ENCODE results near the gene ZBED4.

ZBED4 gene

DNA sequence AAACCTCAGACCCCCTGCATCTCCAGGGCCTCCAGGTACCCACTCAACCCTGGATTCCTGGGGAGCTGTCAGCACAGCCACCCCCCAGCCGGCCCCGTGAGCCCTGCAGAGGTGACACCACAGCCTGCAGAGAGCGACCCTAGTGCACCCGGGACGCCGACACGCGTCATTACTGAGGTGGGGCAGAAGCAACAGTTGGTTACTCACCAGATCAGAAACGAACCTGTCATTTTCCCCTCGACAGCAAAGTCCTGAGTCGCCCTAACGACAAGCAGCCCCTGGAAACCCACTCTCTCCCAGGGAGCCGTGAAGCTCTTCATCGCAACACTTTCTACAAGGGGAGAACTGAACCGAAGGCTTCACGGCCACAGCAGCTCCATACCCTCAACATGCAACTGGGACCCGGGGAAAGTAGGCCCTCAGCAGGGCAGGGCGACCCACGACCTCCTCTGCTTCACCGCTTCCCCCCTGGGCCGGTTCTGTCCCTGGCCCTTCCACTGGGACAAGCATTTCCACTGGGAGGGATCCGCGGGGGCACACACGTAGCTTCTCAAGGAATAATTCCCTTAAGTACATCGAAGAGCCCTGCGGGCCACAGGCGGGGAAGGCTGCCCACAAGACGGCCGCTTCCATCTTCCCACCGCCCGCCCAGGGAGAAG, 27.6 kb upstream of the ZBED4 start:
- DNase-seq (ENCODE audit: low spot score): no peak

DNA sequence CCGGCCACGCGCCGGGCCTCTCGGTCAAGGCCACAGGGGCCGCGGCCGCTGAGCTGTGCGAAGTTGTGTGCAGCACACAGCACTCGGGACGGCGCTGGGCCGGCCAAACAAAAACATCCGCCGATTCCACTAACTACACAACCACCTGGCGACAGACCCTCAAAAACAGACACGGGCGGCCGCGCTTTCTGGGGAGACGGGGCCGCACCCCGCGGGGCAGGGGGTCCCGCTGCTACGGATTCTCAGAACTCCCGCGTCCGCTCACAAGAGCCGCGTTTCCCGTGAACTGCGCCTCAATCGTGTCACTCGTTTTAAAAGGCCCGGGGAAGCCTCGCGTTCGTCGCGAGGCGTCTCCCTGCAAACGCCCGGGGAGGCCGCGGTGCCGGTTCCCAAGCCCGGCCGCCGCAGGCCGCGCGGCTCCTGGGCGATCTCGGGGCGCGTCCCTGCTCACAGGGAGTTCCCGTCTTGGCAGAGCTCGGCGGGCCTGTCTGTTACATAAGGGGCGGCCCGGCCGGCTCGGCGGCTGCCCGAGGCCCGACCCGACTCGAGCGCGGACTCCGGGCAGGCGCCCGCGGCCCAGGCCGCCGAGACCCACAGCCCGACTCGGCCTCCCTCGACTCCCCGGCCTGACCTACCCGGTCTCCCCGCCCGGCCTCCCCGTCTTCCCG, 26.9 kb upstream of the ZBED4 start:
- DNase-seq (ENCODE audit: low spot score): no peak

DNA sequence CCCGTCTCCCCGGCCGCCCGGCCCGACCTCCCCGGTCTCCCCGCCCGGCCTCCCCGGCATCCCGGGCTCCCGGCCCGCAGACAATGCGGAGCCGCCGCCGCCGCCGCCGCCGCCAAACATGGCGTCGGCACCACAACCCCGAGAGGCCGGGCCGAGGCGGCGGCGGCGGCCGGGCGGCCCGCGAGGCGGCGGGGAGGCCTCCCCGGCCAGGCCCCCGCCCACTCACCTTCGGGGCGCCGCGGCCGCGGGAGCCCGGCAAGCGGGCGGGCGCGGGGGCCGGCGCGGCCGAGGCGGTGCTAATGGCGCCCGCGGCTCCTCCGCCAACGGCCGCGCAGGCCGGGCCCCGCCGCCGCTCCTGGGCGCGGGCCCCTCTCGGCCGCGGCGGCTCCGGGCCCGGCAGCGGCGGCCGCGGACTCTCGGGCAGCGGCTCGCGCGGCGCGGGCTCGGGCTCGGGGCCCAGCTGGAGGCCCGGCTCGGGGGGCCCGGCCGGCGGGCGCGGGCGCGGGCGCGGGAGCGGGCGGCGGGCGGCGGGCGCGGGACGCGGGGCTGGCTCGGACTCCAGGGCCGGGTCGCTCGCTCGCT, 26.3 kb upstream of the ZBED4 start:
- DNase-seq (ENCODE audit: low spot score): no peak

DNA sequence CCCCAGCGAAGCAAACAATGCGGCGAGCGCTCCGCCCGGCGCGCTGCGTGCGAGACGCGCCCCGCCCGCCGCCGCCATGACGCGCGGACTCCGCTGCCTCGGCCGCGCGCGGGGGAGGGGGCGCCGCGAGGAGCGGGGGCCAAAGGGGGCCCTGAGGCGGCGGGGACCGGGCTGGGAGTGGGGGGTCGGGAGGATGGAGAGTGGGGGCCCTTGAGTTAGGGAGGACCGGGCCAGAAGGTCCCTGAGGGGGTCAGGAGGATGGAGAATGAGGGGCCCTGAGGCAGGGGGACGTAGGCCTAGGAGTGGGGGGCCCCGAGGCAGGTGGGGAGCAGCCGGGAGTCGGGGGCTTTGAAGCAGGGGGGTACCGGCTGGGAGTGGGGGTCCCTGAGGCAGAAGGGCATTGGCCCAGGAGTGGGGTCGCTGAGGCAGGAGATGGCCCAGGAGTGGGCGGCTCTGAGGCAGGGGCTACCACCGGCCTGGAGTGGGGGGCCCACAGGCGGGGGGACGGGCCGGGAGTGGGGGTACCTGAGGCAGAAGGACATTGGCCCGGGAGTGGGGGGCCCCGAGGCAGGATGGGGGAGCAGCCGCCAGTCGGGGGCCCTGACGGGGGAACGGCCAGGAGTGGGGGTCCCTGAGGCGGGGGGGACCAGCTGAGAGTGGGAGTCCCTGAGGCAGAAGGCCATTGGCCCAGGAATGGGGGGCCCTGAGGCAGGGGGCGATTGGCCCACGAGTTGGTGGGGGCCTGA, 25.6 kb upstream of the ZBED4 start, which contains the start of gene BRD1:
Gene BRD1 (minus strand): TSS at position 21 of the 746 bp plus-strand sequence. CDS start 3,556 bp downstream, outside the sequence.
- no peak for DNase-seq (ENCODE audit: low spot score)

DNA sequence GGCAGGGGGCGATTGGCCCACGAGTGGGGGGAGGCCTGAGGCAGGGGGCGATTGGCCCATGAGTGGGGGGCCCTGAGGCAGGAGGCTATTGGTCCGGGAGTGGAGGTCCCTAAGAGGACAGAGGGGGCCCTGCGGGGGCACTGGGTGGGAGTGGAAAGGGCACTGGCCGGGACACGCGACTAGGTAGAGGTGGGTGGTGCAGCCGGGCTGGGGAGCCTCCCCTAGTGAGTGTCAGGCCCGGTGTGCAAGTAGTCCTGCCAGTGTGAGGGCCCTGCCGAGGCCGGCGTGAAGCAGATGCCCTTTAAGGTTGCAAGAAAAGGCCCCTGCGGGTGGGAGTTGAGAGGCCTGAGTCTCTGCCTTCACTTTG, 25.1 kb upstream of the ZBED4 start:
- DNase-seq (ENCODE audit: low spot score): no peak

DNA sequence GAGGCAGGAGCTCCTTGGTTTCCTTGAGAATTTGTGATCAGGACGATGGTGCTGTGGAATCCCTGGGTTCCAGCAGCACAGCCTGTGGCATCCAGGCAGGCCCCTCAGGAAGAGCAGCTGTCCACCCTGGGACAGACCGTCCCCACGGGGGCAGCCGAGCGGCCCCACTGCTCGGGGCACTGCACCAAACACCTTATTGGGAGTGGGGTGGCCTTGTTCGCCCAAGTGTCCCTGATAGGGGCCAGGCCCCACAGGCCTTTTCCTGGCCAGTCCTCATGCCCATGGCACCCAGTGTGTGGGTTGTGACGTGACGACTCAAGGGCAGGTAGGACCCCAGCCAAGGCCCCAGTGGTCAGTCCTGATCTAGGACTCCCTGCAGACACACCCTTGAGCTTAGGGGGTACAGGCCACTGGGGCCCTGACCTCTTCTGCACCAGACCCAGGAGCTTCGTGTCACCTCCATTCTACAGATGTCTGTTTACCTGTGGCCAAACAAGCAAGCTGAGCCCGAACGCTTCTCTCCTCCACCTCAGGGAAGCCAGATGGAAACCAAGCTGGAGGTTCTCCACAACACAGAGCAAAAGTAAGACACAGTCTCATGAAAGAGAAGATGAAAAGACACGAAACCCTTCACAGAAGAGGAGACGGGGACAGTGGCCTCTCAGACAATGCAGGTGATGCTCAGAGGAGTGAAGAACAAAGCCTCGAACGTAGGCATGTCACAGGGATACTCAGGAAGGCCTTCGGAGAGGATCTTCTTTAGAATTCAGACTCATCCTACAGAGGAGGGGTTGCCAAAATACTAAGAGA, 24.4 kb upstream of the ZBED4 start:
- DNase-seq (ENCODE audit: low spot score): peak; percentile 0

DNA sequence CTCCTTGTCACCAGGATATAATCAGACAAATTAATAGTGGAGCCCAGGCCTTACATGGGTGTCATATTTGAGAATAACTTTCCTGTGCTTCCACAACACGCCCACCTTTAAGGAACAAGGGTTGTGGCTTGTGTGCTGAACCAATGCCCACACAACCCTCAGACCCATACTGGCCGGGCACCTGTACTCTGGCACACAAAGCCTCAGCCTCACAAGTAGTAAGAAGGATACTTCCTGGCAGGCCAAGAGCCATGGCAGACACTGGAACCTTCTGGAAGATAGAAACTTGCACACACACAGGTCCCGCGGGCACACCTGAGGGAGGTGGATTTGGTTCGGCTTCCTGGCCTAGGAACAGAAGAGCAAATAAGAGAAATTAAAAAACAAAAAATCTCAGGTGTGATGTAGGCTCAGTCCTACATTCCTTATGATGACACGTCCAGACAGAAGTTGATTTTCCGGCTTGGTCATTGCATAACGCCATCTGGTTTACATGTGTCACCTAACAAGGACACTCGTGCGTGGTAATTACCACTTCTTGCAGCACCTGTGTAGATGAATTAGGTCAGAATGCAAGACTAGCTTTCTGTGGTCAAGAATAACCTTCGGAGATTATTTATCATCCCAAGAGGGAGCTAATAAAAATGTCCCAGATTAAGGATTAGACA, 20.2 kb upstream of the ZBED4 start:
- no peak for DNase-seq (ENCODE audit: low spot score)

DNA sequence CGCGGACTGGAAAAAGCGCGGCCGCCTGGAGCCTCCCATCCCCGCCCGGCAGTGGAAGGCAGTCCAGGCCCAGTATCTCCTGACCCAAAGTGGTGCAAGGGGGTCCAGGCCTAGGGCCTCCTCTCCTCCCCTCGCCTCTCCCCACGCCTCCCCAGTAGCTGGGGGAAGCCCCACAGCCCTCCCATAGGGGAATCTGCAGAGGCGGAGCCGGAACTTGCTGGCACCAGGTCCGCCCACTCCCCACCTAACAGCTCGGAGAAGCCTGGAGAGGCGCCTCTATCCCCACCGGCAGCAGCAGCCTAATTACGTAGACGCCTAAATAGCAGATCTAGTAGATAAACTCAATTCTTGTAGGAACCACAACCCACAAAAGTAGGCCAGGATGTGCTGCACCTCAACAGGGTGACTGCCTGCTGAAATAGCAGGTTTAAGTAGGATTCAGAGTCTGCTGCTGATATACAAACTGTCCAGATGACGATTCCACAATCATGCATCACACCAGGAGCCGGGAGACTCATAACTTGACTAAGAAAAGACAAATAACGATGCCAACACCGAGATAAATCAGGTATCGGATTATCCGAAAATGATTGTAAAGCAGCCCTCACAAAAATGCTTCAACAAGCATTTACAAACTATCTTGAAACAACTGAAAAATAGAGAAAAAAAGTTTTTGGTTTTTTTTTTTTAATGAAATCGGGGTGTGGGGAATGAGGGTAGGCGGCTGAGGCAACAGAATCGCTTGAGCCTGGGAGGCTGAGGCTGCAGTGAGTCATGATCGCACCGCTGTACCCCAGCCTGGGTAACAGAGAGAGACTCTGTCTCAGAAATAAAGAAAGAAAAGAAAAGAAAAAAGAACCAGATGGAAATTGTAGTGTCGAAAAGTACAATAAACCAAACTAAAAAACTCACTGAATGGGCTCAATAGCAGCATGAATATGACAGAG, 14.6 kb upstream of the ZBED4 start:
- peak; percentile 63 for DNase-seq (ENCODE audit: low spot score)

DNA sequence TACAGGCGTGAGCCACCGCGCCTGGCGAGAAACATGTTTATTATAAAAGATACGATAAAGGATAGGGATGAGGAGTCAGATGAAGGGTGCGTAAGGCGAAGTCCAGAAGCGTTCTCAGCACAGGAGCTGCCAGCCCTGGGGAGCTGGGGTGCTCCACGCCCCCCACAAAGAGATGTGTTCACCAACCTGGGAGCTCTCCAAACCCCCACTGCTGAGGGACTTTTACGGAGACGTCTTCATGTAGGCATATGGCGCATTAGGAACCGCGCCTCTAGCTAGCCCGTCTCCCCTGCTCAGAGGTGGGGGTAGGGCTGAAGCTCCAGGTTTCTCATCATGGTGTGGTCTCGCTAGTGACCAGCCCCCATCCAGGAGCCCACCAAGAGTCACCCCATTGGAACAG, 8.4 kb upstream of the ZBED4 start:
- DNase-seq (ENCODE audit: low spot score): no peak

DNA sequence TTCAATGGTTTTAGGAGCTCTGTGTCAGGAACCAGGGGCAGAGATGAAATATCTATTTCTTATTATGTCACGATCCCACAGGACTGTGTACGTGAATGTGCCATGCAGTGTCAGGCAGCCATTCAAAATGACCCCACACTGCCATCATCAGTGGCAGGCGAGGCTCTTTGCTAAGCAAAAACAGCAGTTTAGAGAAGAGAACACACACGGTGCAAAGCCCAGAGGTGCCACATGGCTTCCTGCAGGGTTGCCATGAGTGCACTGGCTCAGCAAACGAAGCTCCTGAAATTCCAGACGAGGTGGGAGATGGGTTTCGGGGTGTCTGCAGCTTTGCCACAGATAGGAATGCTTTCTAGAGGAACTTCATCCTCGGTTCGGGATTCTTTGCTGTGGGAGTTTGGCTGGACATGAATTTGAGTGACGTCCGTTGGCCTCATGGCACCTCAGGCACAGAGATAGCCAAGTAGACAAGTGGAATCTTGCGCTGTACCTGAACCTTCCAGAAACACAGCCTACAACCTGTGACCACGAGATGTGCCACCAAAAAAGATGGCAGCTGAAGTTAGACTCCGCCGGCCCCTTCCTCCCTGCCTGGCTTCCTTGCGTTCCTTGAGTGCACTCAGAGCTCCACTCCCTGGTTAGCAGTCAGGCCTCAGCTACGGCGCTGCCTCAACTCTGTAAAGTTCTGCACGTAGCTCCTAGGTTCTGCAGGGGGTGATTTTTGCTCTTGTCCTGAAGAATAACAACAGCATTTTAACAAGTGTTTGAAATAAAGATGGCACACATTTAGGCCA, 7.8 kb upstream of the ZBED4 start:
- DNase-seq (ENCODE audit: low spot score): no peak

DNA sequence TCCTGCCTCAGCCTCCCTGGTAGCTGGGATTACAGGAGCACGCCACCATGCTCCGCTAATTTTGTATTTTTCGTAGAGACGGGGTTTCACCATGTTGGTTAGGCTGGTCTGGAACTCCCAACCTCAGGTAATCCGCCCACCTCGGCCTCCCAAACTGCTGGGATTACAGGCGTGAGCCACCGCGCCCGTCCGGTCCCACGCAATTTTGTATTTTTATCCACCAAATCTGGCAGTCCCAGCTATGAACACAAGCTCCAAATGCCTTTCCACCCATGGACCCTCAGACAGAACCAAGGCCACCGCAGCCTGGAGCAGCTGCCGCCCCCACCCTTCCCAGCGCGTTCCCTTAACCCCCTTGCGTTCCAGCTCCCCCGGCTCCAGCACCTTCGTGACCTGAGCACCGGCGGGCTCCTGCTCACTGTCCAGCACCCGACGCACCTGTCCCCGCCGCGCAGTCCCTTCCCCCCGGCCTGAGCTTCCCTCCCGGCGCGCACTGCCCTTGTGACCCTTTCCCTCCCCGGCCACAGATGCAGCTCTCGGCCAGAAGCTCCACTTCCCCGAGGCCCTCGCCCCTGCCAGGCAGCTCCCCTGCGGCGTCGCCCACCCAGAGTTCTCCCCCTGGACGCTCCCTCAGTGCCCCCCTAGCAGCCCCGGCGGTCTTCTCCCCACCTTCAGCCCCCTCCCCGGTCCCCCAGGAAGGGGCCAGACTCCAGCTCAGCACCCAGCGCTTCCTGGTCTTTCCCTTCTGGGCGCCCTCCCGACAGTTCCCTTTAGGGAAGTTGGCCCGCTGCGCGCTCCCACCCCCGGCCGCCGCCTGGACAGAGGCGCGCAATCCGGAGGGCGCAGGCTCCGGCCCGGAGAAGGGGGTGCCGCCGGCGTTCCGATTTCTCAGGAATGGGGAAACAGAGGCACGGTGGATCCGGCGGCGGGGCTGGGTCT, 5.6 kb upstream of the ZBED4 start:
- DNase-seq (ENCODE audit: low spot score): peak; percentile 54

DNA sequence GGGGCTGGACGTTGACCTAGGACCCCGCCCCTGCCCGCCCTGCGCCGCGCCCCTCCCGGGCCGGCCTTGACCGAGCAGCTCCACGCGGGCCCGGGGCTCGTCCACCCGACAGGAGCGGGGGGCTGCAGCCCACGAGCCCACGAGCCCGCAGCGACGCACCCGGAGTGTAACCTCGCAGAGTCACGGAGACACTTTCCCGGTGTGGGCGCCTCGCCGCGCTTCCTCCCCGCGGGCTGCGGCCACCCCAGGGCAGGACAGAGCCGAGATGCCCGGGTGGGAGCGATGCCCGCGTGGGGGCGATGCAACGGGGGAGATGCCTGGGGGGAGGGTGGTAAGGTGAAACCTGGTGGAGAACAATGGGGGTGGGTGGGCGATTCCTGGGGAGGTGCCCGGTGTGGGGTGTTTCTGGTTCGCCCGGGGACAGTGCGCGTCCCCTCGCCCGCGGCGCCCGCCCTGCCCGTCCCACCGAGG, 4.9 kb upstream of the ZBED4 start:
- no peak for DNase-seq (ENCODE audit: low spot score)

DNA sequence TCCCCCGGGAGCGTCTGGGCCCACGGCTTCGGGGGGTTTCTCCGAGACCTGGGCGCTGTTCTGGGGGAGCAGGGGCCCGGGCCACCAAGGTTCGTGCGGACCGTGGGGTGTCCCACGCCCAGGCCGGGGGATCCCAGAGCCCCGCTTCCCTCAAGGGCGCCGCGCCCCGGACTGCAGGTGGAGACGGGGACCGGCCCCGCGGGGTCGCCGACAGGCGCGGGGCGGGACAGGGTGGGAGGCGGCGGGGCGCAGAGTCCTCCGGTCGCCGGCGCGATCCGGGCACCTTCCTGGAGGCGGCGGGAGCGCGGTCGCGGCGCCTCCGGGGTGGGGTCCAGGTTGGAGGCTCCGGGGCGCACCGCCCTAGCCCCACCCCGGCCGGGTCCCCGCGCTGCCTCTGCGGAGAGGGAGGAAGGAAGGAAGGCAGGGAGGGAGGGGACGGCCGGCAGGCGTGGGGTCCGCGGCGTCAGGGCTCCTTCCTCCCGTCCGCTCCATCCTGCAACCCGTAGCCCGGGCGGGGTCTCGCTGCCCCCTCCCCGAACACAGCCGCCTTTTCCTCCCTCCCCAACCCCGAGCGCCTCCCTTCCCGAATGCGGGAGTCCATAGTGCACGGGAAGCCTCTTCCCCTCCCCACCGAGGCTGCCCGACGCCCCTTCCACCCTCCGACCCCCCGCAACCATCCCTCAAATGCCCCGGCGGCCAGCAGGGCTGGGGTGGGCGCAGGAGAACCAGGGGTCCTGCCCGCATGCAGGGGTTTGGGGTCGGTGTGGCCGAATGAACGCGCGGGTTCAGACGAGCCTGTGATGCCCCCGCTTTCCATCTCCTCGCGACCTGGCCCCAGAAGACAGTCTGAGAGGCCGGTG, 4.3 kb upstream of the ZBED4 start:
- DNase-seq (ENCODE audit: low spot score): peak; percentile 31

DNA sequence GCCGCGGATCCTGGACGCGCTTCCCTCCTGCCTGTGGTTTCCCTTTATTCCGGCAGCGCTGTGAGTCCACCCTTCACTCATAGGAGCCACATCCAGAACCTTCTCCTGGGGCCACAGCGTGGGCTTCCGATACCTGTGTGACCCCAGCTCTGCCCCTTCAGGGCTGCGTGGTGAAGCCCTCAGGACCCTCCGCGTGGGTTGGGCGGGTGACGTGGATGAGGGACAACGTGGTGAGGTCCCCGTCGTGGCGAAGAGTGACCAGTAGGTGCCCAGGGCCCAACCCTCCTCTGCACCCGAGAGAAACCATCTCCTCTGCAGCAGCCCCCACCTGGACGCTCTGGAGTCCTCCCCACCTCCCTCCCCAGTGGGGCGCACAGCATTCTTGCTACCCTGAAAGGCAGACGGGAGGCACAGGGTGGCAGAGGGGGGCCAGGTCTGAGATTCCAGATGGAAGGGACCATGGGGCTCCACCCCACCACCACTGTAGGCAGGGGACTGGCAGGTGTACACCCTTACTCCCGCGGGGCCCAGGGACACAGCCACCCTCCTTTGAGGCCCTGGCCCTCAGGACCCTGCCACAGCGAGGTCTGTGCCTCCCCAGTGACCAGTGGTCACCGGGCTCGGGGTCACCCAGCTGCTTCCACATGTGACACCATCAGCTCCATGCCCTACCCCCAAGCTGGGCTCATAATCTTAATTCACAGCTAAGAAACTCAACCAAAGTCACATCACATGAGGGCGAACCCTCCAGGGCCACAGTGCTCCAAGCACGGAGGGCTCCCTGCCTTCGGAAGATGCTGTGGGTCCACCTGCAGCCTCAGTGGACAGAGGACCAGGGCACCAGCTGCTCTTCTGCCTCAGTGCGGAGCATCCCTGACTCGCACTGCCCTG, 3.4 kb upstream of the ZBED4 start:
- DNase-seq (ENCODE audit: low spot score): no peak

DNA sequence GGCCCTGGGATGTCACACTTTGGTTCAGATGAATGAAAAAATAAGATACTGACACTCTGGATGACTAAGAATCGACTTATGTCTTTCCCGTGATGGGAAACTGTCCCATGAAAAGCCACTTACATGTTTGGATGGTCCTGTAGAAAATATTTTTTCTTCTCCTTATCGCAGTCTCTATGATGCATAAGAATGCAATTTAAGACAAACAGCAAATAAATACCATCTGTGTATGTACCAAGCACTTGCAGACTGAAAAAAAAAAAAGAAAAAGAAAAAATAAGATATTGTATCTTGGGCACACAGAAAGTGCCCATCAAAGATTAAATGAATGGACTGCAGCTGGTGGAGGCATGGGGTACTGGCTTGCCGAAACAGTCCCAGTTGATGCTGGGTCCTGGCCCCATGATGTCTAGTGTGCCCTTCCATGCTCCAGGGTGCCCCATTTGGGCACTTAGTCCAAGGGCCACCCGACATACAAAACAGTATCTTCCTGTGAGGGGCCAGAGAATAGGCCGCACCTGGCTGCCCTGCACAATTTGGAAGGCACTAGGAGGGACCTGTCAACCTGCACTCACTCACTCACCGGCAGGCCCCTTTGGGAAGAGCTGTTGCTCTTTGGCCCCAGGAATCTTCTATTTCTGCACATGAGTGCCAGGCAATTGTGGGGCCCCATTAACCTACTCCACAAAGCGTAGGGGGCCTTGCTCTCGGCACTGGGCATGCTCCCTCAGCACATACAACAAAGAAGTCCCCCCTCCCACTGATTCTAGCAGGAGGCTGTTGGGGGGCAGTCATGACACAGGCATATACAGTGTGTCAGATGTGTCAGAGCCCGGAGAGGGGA, 2.5 kb upstream of the ZBED4 start:
- no peak for DNase-seq (ENCODE audit: low spot score)
